Thyroid gland (tissue), 4 donors: ENCODE measurements around the gene MSH3. TPM values are rescaled to one million over a fixed set of nuclear protein-coding genes. Genes with fewer than 3 reads are reported as not detected.

ENCODE experiments used
- DNase-seq, 2 donors: peaks; one replicate each; pipeline ENCODE4 v3.0.0-alpha.2; 2019
- H3K27ac ChIP-seq, 3 donors: fragments of 200-600 bp; sonication (generic); 1 replicate in 2 of 3; 2 replicates in 1 of 3; pipeline ENCODE4 v1.5.1; 2016 to 2019; ENCODE audit warnings: mild to moderate bottlenecking in 1 of 3, moderate library complexity in 1 of 3
- H3K27me3 ChIP-seq: fragments of 200-600 bp; sonication (generic); one replicate; pipeline ENCODE4 v1.5.1; 2019
- H3K36me3 ChIP-seq, 2 donors: fragments of 200-600 bp; sonication (generic); one replicate each; pipeline ENCODE4 v1.5.1; 2016 to 2019
- H3K4me1 ChIP-seq, 2 donors: fragments of 200-600 bp; sonication (generic); one replicate each; pipeline ENCODE4 v1.5.1; 2017 to 2019
- H3K4me3 ChIP-seq, 3 donors: fragments of 200-600 bp; sonication (generic); replicated peaks in 1 of 3; 1 replicate in 2 of 3; 2 replicates in 1 of 3; pipeline ENCODE4 v1.5.1; 2016; ENCODE audit warnings: mild to moderate bottlenecking in 1 of 3
- H3K9me3 ChIP-seq: fragments of 200-600 bp; sonication (generic); one replicate; pipeline ENCODE4 v1.5.1; 2017
- POLR2A ChIP-seq, 2 donors: fragments of 450-650 bp; IDR thresholded peaks; one replicate each; pipeline ENCODE4 v1.6.1; 2017; ENCODE audit warnings: antibody characterized with exemption in 2 of 2, mild to moderate bottlenecking in 2 of 2, moderate library complexity in 1 of 2
- WGBS, 2 donors: methylation state at CpG; one replicate each; pipeline ENCODE4 v1.1.5; 2017; 5-methylcytosine and 5-hydroxymethylcytosine counted together
- intact Hi-C: fragments of 100-400 bp; cut with DNase I; formaldehyde crosslinking; loops from one replicate; pipeline ENCODE4 v1.15.1; 2023
- total RNA-seq, 4 donors: library from RNA; depleted of rRNA; stranded (reverse); fragments of >200 nt; gene quantifications; one replicate each; pipeline ENCODE4 v1.2.3, GENCODE V29; 2016
- TF ChIP-seq, protein P1 (sequence below), 6 experiments: fragments of 200-600 bp in 3 of 6; fragments of 450-650 bp in 3 of 6; sonication (generic) in 3 of 6; IDR thresholded peaks; one replicate each; pipeline ENCODE4 v1.5.1; 2016 to 2019; ENCODE audit warnings: antibody characterized with exemption in 6 of 6, mild to moderate bottlenecking in 2 of 6, inconsistent platforms in 1 of 6, moderate library complexity in 1 of 6

Gene MSH3
- total RNA-seq, 4 donors from 2014 or later: 25.9 to 45.0 (median 26.1) TPM

GRCh38 chr5:80761966-80762365 lies 107.5 kb downstream of the MSH3 start:
- no peaks in the 10 kb centered on the region for H3K27me3 ChIP-seq
- H3K36me3 ChIP-seq: no peaks in the 10 kb centered on the region
- H3K4me1 ChIP-seq: peaks cover 7 to 14% of the 10 kb centered on the region in 2 donors
- WGBS, 2 donors: 84 to 92% methylated on average over 1 of the region's 1 CpG
- H3K9me3 ChIP-seq: no peaks in the 10 kb centered on the region
- no peak overlapping the region for H3K4me3 ChIP-seq
- intact Hi-C loops: no loop called here
- no peak overlapping the region for H3K27ac ChIP-seq
- no peak for TF ChIP-seq POLR2A (IDR thresholded peaks at IDR 0.05)
- TF ChIP-seq, protein P1, sequence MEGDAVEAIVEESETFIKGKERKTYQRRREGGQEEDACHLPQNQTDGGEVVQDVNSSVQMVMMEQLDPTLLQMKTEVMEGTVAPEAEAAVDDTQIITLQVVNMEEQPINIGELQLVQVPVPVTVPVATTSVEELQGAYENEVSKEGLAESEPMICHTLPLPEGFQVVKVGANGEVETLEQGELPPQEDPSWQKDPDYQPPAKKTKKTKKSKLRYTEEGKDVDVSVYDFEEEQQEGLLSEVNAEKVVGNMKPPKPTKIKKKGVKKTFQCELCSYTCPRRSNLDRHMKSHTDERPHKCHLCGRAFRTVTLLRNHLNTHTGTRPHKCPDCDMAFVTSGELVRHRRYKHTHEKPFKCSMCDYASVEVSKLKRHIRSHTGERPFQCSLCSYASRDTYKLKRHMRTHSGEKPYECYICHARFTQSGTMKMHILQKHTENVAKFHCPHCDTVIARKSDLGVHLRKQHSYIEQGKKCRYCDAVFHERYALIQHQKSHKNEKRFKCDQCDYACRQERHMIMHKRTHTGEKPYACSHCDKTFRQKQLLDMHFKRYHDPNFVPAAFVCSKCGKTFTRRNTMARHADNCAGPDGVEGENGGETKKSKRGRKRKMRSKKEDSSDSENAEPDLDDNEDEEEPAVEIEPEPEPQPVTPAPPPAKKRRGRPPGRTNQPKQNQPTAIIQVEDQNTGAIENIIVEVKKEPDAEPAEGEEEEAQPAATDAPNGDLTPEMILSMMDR (IDR thresholded peaks at IDR 0.05): no peak
- DNase-seq: no peak

- Histone ChIP-seq H3K27ac (no peak overlapping the region), H3K9me3 (no peaks in the 10 kb centered on the region), H3K4me3 (no peak overlapping the region), H3K36me3 (no peaks in the 10 kb centered on the region), H3K27me3 (no peaks in the 10 kb centered on the region), H3K4me1 (peaks cover 7 to 14% of the 10 kb centered on the region in 2 donors)
- DNase-seq: no peak
- 97 to 98% methylated on average over 4 of the region's 4 CpGs for WGBS, 2 donors
- intact Hi-C loops: no loop called here
- no peak for TF ChIP-seq POLR2A (IDR thresholded peaks at IDR 0.05)
- TF ChIP-seq, protein P1 (IDR thresholded peaks at IDR 0.05): no peak
Measured at GRCh38 chr5:80762573-80762972, 108.1 kb downstream of the MSH3 start.

DNA sequence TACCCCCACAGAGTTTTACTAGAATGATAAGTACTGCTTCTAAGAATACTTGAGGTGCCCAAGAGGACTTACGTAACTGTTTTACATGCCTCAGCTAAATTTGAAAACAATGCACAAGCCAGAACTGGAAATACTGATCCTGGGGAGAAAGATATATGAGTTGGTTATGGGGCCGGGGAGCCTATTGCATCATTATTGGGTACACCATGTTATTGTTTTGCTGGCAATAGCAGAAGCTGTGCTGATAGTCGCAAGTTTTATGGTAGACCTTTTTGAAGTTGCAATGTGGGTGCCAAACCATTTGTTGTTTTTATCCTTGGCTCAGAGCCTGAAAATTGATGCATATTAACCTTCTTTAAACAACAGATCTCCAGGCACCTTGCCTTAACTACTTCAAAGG lies 108.8 kb downstream of the MSH3 start:
- Histone ChIP-seq H3K27ac (no peak overlapping the region), H3K4me3 (no peak overlapping the region), H3K9me3 (no peaks in the 10 kb centered on the region), H3K4me1 (peaks cover 7 to 14% of the 10 kb centered on the region in 2 donors), H3K36me3 (no peaks in the 10 kb centered on the region), H3K27me3 (no peaks in the 10 kb centered on the region)
- no peak for DNase-seq
- WGBS, 2 donors: 80 to 91% methylated on average over 3 of the region's 3 CpGs
- intact Hi-C loops: no loop called here
- TF ChIP-seq, protein P1 (IDR thresholded peaks at IDR 0.05): no peak
- TF ChIP-seq POLR2A (IDR thresholded peaks at IDR 0.05): no peak

DNA sequence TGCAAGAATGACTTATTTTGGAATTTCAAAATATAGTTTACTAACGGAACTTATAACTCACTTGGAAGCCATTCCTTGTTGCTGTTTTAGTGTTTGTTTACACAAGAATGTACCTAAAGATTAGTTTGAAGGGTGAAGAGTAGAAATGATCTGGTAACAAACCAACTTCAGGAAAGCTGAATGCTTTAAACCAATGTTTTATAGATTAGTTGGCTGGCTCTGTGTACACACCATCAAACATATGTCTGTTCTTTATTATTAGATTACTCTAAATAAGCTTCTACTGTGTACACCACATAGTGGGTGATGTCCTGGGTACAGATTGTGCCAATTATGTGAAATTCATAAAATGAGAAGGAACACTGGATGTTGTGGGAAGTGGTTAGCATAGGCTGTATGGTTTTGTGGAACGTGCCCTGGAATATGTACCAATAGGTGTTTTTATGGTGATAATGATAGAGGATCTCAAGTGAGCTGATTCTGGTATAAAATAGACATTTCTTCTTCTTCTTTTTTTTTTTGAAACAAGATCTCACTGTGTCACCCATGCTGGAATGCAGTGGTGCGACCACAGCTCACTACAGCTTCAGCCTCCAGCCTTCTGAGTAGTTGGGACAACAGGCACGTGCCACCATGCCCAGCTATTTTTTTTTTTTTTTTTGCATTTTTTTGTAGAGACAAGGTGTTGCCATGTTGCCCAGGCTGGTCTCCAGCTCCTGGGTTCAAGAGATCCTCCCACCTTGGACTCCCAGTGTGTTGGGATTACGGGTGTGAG lies 109.6 kb downstream of the MSH3 start:
- DNase-seq: no peak
- H3K36me3 ChIP-seq: no peaks in the 10 kb centered on the region
- no peak overlapping the region for H3K27ac ChIP-seq
- intact Hi-C loops: no loop called here
- H3K4me1 ChIP-seq: peaks cover 7 to 14% of the 10 kb centered on the region in 2 donors
- no peak overlapping the region for H3K4me3 ChIP-seq
- H3K9me3 ChIP-seq: no peaks in the 10 kb centered on the region
- WGBS, 2 donors: 88 to 97% methylated on average over 5 of the region's 5 CpGs
- TF ChIP-seq, protein P1 (IDR thresholded peaks at IDR 0.05): no peak
- no peak for TF ChIP-seq POLR2A (IDR thresholded peaks at IDR 0.05)
- H3K27me3 ChIP-seq: no peaks in the 10 kb centered on the region

DNA sequence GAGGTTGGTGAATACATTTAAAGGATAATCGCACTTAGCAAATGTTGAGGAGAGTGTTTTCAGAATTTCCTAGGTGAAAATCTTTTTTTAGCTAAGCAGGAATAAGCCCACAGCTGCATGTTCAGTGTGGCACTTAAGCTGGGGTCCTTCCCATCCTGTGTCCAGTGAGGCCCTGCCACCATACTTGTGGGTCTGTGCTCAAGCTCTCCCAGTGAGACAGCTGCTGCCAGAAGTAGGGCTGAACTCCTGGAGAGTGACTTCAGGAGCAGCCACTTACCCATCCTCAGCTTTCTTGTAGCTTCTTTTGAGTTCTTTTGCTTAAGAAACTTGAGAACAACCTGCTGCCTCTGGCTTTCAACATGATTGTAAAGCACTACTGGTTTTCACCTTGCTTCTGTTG lies 110.3 kb downstream of the MSH3 start:
- no peak for TF ChIP-seq POLR2A (IDR thresholded peaks at IDR 0.05)
- TF ChIP-seq, protein P1 (IDR thresholded peaks at IDR 0.05): no peak
- intact Hi-C loops: no loop called here

More for the DNA sequence above, 110.3 kb downstream of the MSH3 start:
- H3K36me3 ChIP-seq: no peaks in the 10 kb centered on the region
- H3K9me3 ChIP-seq: no peaks in the 10 kb centered on the region
- DNase-seq: peak in 1 of 2 donors; percentile 9
- no peaks in the 10 kb centered on the region for H3K27me3 ChIP-seq
- no peak overlapping the region for H3K27ac ChIP-seq
- H3K4me3 ChIP-seq: no peak overlapping the region
- H3K4me1 ChIP-seq: peaks cover 7 to 14% of the 10 kb centered on the region in 2 donors
- 94 to 100% methylated on average over 1 of the region's 1 CpG for WGBS, 2 donors
